GM19099 (cell line): ENCODE results near the gene PSD4.

Experiments
- POLR2A ChIP-seq: IDR thresholded peaks from 3 replicates; pipeline ENCODE4 v1.6.1; 2011; ENCODE audit warnings: low read depth; ENCODE audit not compliant: insufficient read length; ENCODE audit errors: extremely low read depth

PSD4 gene

DNA sequence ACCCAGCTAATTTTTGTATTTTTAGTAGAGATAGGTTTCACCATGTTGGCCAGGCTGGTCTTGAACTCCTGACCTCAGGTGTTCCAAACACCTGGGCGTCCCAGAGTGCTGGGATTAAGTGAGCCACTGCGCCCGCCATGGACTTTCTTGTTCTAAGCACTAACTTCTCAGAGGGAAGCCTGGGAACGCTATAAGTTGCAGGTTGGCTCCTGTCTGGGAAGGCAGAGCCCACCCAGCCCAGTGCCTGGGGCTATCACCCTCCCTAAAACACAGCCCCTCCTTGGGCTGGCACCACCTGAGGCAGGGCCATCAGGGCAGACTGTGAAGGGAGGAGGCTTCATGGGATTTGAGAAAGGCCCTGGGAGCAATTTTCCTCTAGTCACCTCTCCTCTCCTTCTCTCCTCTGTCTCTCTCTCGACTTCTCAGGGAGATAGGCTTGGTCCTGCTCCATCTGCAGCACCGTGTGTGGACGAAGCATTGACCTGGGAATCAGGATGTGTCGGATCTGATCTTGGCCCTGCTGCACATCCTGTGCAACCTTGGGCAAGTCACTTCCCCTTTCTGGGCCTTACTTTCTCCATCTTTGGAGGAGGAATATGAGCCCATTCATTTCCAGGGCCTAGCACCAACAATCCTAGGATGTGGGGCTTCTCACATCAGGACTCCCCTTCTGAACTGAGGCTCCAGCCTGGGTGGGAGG, 10.9 kb downstream of the PSD4 start:
- no peak for TF ChIP-seq POLR2A

DNA sequence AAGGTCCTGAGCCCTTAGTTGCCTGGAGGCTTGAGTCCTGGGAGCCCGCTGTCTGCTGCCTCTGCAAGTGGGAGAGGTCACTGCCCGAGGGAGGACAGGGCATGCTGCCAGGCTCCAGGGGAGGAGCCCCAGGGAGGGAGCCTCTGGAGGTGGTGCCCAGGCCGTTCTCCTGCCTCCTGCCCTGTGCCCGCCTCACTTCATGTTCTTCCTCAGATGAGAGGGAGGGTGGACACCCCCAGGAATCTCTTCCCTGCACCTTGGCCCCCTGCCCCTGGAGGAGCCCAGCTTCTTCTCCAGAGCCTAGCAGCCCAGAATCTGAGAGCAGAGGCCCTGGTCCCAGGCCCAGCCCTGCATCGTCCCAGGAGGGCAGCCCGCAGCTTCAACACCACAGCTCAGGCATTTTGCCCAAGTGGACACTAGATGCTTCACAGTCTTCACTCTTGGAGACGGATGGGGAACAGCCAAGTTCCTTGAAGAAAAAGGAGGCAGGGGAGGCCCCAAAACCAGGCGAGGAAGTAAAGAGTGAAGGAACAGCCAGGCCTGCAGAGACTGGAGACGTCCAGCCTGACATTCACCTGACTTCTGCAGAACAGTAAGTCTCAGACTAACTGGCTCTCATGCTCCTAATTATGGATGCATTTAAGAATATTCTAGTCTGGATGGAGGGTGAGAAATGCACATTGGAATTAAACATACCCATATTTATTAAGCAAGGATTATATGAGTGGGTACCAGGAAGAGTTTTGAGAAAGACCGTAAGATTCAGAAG, 12.1 kb downstream of the PSD4 start:
- TF ChIP-seq POLR2A: no peak

DNA sequence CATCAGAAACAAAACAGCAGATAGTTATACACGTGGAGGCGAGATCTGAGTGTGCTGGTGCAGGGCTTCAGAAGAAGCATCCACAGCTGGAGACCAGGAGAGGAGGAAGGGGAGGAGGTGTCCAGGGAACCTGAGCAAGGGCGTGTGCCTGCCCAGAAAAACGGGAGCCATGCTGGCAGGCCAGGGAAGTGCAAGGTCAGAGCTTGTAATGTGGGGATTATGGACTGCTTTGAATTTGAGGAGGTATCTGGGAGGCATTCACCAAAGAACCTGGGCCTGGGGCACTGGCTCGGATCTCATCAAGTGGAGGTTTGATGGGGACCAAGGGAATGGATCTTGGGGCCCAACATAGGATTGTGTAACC, 12.6 kb downstream of the PSD4 start:
- no peak for TF ChIP-seq POLR2A

DNA sequence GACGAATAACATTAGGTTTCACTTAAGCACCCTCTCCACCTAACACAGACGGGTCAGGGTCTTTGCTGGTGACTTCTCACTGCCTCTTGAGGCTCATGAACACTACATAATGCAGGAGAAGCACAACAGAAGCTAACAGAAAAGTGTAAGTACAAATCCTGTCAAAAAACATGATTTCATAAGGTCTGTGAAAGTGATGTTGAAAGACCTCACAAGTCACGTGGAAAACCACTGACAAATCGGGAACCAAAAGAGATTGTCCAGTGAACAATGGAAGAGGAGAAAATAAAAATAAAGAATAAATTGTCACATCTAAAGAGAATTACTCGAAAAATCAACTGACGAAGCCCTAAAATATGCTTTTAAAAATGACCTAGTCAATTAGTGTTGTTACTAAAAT, 14.0 kb downstream of the PSD4 start:
- no peak for TF ChIP-seq POLR2A

DNA sequence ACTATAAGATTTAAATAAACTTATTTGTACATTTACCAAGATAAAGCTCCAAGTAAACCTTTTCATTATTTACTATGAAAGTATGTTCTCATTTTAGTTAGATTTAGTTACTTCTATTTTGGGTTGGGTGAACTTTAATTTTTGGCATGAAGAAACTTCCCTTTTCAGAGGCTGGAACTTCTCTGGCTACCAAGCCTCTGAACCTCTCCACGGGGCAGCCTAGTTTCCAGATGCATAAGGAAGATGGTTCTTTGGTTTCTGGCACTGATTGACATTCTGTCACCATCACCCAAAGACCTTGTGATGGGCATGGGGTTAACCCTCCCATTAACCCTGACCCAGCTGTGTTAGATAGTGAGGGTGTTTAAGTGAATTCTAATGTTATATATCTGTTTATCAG, 17.1 kb downstream of the PSD4 start:
- no peak for TF ChIP-seq POLR2A

DNA sequence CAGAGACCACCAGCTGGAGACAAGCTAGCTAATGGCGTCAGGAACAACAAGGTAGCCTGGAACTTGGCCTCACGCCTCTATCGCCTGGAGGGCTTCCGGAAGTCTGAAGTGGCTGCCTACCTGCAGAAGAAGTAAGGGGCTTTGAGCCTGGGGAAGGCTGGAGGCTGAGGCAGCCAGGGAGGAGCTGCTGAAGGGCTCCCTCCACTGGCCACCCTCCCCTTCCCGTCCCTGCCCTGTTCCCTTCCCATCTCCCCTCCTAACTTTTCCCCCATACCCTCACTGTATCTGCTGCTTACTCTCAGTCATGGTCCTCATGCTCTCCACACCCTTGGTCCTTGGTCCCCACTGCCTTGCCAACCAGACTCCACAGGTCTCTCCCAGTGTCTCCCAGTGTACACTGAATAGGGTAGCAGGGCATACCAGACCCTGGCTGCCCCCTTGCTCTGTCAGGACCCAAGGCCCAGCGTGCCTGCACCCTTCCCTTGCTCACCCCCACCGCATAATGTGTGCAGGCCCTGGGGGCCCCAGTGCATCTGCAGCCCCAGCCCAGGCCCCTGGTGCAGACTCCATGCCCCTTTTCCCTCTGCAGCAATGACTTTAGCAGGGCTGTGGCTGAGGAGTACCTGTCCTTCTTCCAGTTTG, 18.8 kb downstream of the PSD4 start:
- no peak for TF ChIP-seq POLR2A

DNA sequence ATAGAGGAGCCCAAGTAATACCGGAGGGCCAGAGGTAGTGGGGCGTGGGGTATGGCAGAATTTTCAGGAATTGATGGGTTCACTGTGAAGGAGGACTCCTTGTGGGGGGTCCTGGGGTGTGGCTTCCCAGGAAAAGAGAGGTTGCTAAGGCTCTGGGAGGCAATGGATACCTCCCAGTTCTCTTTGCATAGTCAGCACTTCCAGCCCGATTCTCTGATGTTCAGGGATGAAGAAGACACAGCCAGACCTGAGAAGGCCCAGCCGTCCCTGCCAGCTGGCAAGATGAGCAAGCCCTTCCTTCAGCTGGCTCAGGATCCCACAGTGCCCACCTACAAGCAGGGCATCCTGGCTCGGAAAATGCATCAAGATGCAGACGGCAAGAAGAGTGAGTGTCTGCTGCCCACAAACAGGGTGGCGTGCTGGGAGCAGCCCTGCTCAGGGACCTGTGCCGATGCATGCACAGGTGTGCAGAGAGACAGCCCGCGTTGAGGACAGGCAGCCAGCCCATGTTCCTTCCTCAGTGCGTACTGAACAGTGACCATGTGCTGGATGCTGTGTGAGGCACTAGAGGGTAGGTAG, 22.2 kb downstream of the PSD4 start:
- no peak for TF ChIP-seq POLR2A

DNA sequence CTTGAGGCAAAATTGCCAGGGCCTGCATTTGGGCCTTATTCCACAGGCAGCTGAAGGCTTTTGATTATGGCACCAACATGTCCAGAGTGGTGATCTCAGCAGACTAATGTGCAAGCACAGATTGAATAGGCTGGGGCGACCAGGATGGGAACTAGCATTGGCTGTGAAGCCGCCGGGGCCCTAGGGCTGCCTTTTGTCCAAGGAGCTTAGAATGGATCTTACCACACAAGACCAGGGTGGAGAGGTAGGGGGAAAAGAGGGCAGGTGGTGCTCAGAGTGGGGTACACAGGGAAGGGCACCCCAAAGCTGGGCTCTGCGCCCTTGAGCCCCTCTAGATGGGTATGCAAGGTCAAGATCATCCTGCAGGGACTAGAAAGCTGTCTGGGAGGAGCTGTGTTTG, 23.1 kb downstream of the PSD4 start:
- no peak for TF ChIP-seq POLR2A

DNA sequence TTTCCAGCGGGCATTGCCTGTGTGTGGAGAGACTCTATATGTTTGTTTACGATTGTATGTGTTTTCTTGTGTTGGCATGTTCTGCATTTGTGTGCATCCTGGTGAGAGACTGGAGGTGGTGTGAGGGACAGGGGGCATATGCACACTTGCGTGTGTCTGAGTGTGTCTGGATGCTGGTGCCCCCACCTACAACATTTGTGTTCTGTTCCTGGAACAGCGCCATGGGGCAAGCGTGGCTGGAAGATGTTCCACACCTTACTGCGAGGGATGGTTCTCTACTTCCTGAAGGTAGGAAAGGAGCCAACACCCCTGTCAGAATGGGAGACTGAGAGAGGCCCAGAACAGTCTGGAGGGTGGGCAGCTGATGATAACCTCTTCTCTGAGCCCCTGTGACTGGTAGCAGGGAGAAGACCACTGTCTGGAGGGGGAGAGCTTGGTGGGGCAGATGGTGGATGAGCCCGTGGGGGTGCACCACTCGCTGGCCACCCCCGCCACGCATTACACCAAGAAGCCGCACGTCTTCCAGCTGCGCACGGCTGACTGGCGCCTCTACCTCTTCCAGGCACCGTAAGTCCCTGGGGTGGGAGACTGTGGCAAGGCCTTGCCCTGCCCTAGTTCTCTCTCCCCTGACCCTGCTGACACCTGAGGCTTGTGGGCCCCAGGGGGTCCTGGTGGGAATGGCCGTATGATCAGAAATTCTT, 23.7 kb downstream of the PSD4 start:
- no peak for TF ChIP-seq POLR2A

DNA sequence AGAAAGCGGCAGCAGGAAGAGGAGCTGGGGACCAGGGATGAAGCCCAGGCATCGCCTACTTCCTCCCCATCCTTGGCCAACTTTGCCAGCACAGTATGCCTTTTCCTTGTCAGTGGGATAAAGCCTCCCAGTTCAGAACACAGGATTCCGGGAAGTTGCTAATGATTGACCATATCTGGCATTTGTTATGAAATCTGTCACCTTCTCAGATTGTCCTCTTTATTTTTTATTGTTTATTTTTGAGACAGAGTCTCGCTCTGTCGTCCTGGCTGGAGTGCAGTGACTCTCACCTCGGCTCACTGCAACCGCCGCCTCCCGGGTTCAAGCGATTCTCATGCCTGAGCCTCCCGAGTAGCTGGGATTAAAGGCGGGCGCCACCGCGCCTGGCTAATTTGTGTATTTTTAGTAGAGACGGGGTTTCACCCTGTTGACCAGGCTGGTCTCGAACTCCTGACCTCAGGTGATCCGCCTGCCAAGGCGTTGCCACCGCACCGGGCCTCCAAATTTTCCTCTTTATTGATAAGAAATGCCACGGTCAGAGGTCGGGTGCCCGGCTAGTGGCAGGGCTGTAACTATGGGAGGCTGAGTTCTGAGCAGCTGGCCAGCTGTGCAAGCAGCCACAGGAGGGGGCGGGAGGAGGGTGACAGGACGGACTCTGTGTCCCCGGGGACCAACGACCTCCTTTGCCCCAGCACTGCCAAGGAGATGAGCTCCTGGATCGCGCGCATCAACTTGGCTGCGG, 24.4 kb downstream of the PSD4 start:
- TF ChIP-seq POLR2A: no peak

DNA sequence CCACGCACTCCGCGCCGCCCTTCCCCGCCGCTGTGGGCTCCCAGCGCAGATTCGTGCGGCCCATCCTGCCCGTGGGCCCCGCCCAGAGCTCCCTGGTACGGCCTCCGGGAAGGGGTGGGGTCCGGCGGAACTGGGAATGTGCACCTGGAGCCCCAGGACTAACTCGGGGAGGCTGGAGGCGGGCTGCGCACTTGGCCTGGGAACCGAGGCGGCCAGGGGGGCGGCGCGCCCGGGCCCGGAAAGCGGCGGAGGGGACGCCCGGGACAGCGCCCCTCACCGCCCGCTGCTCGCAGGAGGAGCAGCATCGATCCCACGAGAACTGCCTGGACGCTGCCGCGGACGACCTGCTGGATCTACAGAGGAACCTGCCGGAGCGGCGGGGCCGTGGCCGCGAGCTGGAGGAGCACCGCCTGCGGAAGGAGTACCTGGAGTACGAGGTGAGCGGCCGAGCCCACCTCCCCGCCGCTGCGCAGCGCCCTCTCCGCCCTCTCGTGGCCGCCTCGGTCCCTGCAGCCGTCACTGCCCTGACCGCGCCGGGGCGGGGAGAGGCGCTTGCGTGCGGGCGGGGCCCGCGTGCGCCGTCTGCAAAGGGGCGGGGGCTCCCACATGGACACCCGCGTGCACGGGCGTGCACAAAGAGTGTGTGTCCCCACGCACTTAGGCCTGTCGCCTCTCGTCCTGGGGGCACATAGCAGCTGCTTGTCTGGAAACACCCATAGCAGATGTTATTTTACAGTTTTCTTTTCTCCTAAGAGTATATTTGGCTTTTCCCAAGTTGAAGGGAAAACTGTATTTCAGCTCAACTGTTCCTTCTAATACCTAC, 25.2 kb downstream of the PSD4 start:
- no peak for TF ChIP-seq POLR2A

DNA sequence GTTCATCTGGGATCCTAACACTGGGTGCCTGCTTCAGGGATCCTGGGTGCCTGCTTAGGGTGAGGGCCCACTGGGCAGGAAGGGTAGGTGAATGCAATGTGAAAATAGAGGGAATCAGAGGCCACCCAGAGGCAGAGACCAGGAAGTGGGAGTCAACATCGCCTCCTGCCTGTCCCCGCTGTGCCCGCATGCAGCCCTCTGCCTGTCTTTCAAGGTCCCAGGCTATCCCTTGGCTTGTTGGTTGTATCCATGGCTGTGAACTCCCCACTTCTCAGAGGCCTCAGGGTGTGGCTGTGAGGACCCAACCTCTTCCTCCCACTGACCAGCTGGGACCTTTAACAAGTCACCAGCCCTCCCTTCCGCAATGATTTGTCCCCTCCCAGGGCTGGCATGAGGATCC, 26.5 kb downstream of the PSD4 start:
- no peak for TF ChIP-seq POLR2A

DNA sequence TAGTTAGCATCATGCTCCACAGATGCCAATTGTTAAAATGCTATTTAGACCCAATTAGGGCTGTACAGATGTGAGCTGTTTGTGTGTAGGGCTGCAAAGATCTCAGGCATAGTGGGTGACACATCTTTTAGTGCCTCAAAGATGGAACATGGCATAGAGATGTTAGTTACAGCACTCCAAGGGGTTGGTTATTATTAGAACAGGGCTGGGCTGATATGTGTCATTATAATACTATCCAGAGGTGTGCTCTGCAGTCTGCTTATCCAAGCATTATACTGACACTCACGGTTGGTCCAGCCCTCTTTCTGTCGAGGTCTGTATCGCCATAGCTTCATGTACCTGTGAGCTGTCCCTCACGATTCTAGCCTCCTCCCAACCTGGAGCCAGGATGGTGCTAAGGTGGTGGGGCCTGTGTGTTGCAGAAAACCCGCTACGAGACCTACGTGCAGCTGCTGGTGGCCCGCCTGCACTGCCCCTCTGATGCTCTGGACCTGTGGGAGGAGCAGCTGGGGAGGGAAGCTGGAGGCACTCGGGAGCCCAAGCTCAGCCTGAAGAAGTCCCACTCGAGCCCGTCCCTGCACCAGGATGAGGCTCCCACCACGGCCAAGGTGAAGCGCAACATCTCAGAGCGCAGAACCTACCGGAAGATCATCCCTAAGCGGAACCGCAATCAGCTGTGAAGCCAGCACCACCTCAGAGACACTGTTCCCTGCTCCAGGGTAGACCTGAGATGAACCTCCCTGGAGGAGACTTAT, 27.1 kb downstream of the PSD4 start:
- TF ChIP-seq POLR2A: no peak
